Left ventricle myocardium inferior (tissue), 1 donor: ENCODE measurements around the gene GPR34. TPM values are rescaled to one million over a fixed set of nuclear protein-coding genes. Genes with fewer than 3 reads are reported as not detected.

Experiments used
- DNase-seq: peaks from one replicate; pipeline ENCODE4 v3.0.0-alpha.2; 2020
- H3K27ac ChIP-seq: fragments of 200-600 bp; replicated peaks from 2 replicates; pipeline ENCODE4 v1.8.0; 2021
- H3K27me3 ChIP-seq: fragments of 200-600 bp; 2 replicates; pipeline ENCODE4 v1.8.0; 2021; ENCODE audit warnings: low read depth
- H3K36me3 ChIP-seq: fragments of 200-600 bp; 2 replicates; pipeline ENCODE4 v1.8.0; 2021
- H3K4me1 ChIP-seq: fragments of 200-600 bp; 2 replicates; pipeline ENCODE4 v1.8.0; 2021
- H3K4me3 ChIP-seq: fragments of 200-600 bp; 2 replicates; pipeline ENCODE4 v1.8.0; 2021; ENCODE audit warnings: mild to moderate bottlenecking, moderate library complexity
- H3K9me3 ChIP-seq: fragments of 200-600 bp; replicated peaks from 2 replicates; pipeline ENCODE4 v1.8.0; 2021
- intact Hi-C: fragments of 100-400 bp; cut with micrococcal nuclease; formaldehyde crosslinking; loops from one replicate; pipeline ENCODE4 v1.11.0; 2022
- total RNA-seq: library from RNA; stranded (reverse); fragmentation: NEBNext Ultra II Directional; extraction: Animal tissue kit (Norgen Biotek cat#: 25700); gene quantifications from one replicate; pipeline ENCODE4 v1.2.1, GENCODE V29; 2021
- TF ChIP-seq, protein P1 (sequence below): fragments of 200-600 bp; IDR thresholded peaks from 2 replicates; pipeline ENCODE4 v1.8.0; 2021; ENCODE audit warnings: antibody characterized with exemption, mild to moderate bottlenecking, borderline replicate concordance
- donor health status: DM: no; HTN: yes; CAD: no; lungs with severe emphysema.

The GPR34 gene
- total RNA-seq, 1 donor from 2014 or later, result 6.2 TPM

DNA sequence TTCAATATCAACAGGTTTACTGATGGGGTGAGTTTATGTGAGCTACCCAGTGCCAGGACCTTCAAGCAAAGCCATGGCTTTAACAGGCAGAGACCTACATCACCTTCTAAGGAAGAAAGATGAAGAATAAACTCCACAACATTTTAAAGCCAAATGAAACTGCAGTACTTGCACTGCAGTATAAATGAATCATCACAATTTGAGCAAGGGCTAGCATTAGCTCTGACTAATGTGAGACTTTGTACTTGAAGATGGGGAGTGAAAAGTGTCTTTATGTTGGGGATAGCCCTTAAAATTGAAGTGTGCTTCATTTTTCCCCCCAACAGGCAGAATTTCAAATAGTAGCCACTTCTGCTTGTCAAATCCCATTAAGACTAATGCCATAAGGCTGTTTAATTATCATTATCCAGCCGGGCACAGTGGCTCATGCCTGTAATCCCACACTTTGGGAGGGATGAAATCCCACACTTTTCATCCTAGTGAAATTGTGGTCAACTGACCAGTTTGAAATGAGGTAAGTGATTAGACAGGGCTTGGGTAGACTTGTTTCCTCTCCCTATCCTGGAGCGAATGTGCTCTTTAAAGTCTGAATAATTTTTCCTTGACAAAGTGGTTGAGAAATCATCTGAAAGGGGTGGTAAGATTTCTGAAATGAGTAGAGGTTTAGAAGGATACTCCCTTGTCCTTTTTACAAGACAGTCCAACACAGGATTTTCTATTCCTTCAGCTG, 27.2 kb upstream of the GPR34 start:
- H3K27ac ChIP-seq, result no peak overlapping the region
- H3K36me3 ChIP-seq, result peaks cover 24% of the 10 kb centered on the region
- H3K9me3 ChIP-seq, result no peaks in the 10 kb centered on the region
- DNase-seq, result no peak
- peaks cover 16% of the 10 kb centered on the region for H3K4me1 ChIP-seq
- no peaks in the 10 kb centered on the region for H3K27me3 ChIP-seq
- H3K4me3 ChIP-seq, result no peak overlapping the region
- intact Hi-C loops, result no loop called here
- TF ChIP-seq, protein P1, sequence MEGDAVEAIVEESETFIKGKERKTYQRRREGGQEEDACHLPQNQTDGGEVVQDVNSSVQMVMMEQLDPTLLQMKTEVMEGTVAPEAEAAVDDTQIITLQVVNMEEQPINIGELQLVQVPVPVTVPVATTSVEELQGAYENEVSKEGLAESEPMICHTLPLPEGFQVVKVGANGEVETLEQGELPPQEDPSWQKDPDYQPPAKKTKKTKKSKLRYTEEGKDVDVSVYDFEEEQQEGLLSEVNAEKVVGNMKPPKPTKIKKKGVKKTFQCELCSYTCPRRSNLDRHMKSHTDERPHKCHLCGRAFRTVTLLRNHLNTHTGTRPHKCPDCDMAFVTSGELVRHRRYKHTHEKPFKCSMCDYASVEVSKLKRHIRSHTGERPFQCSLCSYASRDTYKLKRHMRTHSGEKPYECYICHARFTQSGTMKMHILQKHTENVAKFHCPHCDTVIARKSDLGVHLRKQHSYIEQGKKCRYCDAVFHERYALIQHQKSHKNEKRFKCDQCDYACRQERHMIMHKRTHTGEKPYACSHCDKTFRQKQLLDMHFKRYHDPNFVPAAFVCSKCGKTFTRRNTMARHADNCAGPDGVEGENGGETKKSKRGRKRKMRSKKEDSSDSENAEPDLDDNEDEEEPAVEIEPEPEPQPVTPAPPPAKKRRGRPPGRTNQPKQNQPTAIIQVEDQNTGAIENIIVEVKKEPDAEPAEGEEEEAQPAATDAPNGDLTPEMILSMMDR, result no peak

DNA sequence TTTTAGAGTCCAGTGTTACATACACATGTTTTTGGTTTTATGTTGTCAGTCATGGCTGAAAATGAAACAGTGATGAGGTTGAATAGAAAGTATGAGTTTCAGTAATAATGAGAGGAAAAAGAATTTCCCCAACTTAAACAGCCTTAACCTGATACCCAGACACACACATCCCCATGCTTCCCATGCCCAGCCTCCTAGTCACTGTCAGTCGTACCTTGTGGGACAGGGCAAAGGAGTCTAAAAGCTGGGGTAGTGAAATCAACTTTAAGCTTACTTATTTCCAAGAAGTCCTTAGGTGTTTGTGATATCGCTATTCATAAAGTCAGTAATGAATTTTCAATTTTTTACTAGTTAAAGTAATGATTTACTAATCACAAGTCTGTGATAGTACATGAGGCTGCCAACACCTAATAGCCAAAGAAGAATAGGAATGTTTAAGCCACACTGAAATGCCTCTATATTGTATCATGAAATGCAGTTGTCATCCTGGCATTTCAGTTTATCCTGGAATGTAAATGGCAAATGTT, 24.3 kb upstream of the GPR34 start:
- Histone ChIP-seq H3K4me3 (no peak overlapping the region), H3K9me3 (no peaks in the 10 kb centered on the region), H3K4me1 (peaks cover 16% of the 10 kb centered on the region), H3K36me3 (peaks cover 8% of the 10 kb centered on the region), H3K27ac (no peak overlapping the region), H3K27me3 (no peaks in the 10 kb centered on the region)
- intact Hi-C loops, result no loop called here
- TF ChIP-seq, protein P1, result no peak
- DNase-seq, result no peak

DNA sequence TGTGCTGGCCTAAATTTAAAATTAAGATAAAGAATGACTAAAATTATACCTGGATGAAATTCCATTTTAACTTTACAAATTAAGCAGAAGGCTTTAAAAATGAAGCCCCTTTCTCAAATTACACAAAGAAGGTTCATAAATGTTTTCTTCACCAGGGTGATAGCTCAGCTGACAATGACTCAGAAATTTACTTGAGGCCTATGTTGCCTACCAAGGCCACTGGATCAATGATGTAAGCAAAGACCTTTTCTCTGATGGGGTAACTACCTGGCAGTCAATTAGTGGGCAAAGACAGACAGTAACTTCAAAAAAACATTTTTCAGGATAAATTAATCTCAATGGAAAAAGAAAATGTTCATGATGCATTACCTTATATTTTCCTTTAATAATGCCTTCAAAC, 23.9 kb upstream of the GPR34 start:
- peaks cover 16% of the 10 kb centered on the region for H3K4me1 ChIP-seq
- TF ChIP-seq, protein P1, result no peak
- intact Hi-C loops, result loop anchor here (5.0 kb wide), 1 partner anchor 62 kb away; no protein-coding TSS in a partner anchor
- no peaks in the 10 kb centered on the region for H3K9me3 ChIP-seq
- no peaks in the 10 kb centered on the region for H3K27me3 ChIP-seq
- no peak for DNase-seq
- no peak overlapping the region for H3K27ac ChIP-seq
- H3K36me3 ChIP-seq, result peaks cover 4% of the 10 kb centered on the region
- no peak overlapping the region for H3K4me3 ChIP-seq

DNA sequence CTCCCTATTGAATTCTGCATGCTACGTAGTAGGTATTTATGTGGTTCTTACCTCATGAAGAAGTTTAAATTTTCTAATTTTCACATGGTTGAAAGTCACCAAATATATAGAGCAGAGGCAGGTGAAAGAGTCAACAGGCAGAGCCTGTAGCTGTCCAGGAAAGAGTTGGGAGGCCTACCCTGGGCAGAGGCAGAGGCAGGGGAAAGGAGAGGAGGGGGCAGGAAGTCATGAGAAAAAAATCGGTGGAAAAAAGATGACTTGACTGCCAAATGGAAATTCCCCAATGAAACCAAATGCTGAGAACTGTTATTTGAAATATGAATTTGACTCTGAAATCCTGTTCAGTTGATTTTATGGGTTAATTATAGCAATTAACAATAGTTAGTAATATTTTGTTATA, 23.1 kb upstream of the GPR34 start:
- TF ChIP-seq, protein P1, result no peak

DNA sequence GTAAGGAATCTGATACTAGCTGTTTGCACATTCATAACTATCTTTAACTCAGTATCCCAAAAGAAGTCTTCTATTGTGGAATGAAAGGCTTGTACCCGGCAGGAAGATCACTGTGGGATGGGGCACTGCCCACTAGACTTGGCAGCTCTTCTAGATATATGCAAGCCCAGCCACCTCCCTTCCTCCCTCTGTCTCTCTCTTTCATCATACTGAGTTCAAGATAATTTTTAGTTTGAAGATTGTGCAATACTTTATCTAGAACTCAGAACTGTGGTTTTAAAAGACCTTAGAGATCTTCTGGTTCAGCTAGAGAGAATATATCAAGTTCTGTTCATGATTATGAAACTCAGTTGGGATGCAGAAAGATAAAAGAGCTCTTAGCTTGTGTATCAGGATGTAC, 22.5 kb upstream of the GPR34 start:
- Histone ChIP-seq H3K4me3 (no peak overlapping the region), H3K36me3 (no peaks in the 10 kb centered on the region), H3K9me3 (no peaks in the 10 kb centered on the region), H3K27ac (peak overlapping the region; percentile 3), H3K27me3 (no peaks in the 10 kb centered on the region), H3K4me1 (peaks cover 16% of the 10 kb centered on the region)
- TF ChIP-seq, protein P1, result no peak
- no peak for DNase-seq
- intact Hi-C loops, result loop anchor here (5.0 kb wide), 1 partner anchor 61 kb away; no protein-coding TSS in a partner anchor

More for the DNA sequence above, 23.1 kb upstream of the GPR34 start:
- Histone ChIP-seq H3K9me3 (no peaks in the 10 kb centered on the region), H3K27me3 (no peaks in the 10 kb centered on the region), H3K36me3 (no peaks in the 10 kb centered on the region), H3K4me1 (peaks cover 16% of the 10 kb centered on the region), H3K27ac (no peak overlapping the region), H3K4me3 (no peak overlapping the region)
- DNase-seq, result no peak
- intact Hi-C loops, result loop anchor here (5.0 kb wide), 1 partner anchor 62 kb away; no protein-coding TSS in a partner anchor
